GM13976 (cell line): ENCODE data around the gene SF1.

Experiments
- DNase-seq: peaks from one replicate; pipeline ENCODE4 v3.0.0; 2012; ENCODE audit warnings: low spot score
- CTCF ChIP-seq: IDR thresholded peaks from 2 replicates; pipeline ENCODE4 v1.5.1; 2012; ENCODE audit warnings: borderline replicate concordance, mild to moderate bottlenecking; ENCODE audit not compliant: insufficient read depth; ENCODE audit errors: extremely low read depth, missing control alignments, control extremely low read depth
- in situ Hi-C: fragments of 300-500 bp; cut with MboI; formaldehyde crosslinking; loops from one replicate; pipeline ENCODE4 v1.12.0; 2022; ENCODE audit warnings: low sequenced_read_pairs, mixed read lengths, inconsistent platforms; ENCODE audit not compliant: unreplicated experiment

The SF1 gene

GRCh38 chr11:64755681-64756361, 22.5 kb downstream of the SF1 start:
- no peak for DNase-seq
- no peak for TF ChIP-seq CTCF
- in situ Hi-C loops, result no loop called here

DNA sequence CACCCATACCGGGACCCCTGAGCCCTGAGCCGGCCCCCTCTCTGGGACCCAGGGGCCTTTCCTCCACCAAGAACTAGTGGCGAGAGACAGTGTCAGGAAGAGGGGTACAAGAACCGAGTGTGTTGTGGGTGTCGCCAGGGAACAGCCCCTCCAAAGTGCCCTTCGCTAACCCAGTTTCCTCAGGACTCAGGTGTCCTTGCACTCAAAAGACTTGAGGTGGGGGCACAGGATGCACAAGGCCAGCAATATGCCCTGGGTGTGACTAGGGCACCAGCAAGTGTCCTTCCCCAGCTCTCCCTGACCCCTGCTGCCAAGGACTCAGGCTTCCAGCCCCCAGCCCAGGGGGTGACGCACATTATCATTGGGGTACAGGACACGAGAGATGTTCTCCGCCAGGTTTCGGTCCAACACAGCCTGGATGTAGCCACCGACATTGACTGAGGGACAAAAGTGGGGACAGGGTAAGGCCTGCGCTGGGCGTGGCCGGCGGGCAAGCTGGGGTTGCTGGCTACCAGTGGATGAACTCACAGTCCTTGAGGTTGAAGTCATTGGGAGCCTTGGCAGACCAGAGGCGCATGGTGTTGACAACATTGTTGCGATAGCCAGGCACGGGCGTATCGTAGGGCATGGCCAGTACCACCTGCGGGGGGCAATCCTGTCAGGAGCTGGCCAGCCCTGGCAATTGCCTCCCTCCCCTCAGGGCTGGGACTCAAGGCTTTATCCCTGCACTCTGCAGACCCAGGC, 23.3 kb downstream of the SF1 start:
- in situ Hi-C loops, result no loop called here
- DNase-seq, result no peak
- TF ChIP-seq CTCF, result no peak

- DNase-seq, result no peak
- TF ChIP-seq CTCF, result no peak
- in situ Hi-C loops, result no loop called here
Measured at GRCh38 chr11:64754124-64754918, 24.0 kb downstream of the SF1 start.

DNA sequence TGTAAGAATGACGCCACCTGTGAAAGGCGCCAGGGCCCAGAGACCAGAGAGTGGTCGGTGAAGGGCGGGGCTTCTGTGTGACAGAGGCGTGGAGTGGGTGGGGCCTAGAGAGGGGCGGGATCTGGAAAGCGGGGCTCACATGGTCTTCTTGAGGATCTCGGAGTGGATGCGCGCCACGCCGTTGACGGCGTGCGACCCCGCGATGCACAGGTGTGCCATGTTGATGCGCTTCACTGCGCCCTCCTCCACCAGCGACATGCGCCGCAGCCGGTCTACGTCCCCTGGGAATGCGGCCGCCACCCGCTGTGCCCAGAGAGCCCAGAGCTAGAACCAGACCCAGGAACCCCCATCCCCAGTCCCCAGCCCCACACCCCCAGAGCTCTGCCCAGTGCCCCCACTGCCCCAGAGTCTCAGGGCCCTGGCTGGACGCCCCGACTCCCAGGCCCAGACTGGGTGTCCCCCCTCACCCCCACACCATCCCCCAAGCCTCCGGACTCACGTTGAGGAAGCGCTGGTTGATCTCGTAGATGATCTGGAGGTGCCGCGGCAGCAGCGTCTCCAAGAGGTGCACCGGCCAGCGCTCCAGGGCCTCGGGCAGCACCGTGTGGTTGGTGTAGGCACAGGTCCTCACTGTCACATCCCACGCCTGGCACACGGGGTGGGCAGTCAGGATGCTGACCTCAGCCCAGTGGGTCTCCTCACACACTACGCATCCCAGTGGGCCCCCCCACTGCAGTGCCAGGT, 24.8 kb downstream of the SF1 start:
- in situ Hi-C loops, result no loop called here
- no peak for TF ChIP-seq CTCF
- no peak for DNase-seq

DNA sequence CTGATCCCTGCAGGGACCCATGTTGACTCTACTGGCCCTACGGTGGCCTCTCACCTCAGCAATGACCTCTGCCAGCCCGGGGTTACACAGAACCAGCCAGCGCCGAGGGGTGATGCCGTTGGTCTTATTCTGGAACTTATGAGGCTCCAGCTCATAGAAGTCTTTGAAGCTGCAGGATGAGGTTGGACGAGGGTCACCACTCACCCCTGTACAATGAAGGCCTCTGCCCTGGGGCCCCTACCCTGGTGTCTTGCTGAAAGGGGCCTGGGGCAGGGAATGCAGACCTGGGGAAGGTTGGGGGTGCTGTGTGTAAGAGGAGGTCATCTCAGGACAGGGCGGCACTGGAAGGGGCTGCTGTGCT, 25.3 kb downstream of the SF1 start:
- in situ Hi-C loops, result no loop called here
- TF ChIP-seq CTCF, result no peak
- no peak for DNase-seq

- no peak for DNase-seq
- no peak for TF ChIP-seq CTCF
- in situ Hi-C loops, result no loop called here
Measured at GRCh38 chr11:64752175-64752970, 26.0 kb downstream of the SF1 start.
